IMR-90 (cell line): ENCODE results near the gene PCBP1.

Experiments
- MAFK ChIP-seq: IDR thresholded peaks from 2 replicates; pipeline ENCODE4 v1.6.1; 2012; ENCODE audit warnings: low read depth, low read length, improper control_type of control experiment
- MAZ ChIP-seq: IDR thresholded peaks from 2 replicates; pipeline ENCODE4 v1.6.1; 2012; ENCODE audit warnings: low read depth, mild to moderate bottlenecking, low read length, improper control_type of control experiment, moderate library complexity, borderline replicate concordance
- MXI1 ChIP-seq: IDR thresholded peaks from 2 replicates; pipeline ENCODE4 v1.6.1; 2012; ENCODE audit warnings: low read depth, mild to moderate bottlenecking, low read length, moderate library complexity, borderline replicate concordance
- POLR2A ChIP-seq: IDR thresholded peaks from 2 replicates; pipeline ENCODE4 v1.6.1; 2012; ENCODE audit warnings: mild to moderate bottlenecking, low read depth, low read length
- RAD21 ChIP-seq: IDR thresholded peaks from 2 replicates; pipeline ENCODE4 v1.6.1; 2012; ENCODE audit warnings: low read length, improper control_type of control experiment
- TF ChIP-seq, protein P1 (sequence below): conservative IDR thresholded peaks from 2 replicates; pipeline ENCODE4 v1.5.1; 2012; ENCODE audit warnings: mild to moderate bottlenecking, low read depth, low read length, improper control_type of control experiment

DNA sequence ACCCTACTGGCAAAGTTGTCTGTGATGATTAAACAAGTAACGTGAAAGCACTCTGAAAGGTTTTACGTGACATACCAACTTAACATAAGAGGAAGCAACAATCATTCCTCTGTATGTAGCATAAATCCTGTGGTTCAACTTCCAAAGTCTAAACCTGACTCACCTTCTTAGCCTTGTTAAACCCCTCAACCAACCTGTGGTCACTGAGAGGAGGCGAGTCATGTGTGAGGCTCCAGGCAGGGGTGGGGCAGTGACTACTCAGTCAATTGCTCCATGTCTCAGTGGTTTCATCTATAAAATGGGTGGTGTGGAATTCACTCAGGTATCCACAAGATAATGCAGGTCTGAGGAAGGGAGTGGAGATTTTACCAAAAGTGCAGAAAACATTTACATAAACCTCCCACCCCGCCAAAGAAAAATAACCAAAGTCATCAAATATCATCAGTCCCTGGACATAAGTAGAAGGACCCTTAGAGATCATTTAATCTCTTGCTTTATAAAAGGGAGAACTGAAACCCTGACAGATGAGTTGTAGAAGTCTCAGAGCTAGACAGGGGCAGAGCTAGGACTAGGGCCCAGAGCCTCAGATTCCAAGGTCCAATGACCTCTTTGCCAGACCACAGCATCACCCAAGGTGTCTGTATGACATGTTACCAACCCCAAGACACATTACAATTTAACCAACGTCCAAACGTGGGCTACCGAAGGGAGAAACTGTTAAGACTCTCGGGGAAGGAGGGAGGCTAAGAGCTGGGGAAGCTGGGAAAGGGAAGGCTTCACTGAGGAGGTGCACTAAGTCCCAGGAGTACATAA lies 3.7 kb upstream of the PCBP1 start:
- TF ChIP-seq, protein P1, sequence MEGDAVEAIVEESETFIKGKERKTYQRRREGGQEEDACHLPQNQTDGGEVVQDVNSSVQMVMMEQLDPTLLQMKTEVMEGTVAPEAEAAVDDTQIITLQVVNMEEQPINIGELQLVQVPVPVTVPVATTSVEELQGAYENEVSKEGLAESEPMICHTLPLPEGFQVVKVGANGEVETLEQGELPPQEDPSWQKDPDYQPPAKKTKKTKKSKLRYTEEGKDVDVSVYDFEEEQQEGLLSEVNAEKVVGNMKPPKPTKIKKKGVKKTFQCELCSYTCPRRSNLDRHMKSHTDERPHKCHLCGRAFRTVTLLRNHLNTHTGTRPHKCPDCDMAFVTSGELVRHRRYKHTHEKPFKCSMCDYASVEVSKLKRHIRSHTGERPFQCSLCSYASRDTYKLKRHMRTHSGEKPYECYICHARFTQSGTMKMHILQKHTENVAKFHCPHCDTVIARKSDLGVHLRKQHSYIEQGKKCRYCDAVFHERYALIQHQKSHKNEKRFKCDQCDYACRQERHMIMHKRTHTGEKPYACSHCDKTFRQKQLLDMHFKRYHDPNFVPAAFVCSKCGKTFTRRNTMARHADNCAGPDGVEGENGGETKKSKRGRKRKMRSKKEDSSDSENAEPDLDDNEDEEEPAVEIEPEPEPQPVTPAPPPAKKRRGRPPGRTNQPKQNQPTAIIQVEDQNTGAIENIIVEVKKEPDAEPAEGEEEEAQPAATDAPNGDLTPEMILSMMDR = no peak
- TF ChIP-seq MAFK (no peak), MAZ (no peak), POLR2A (no peak), RAD21 (no peak), MXI1 (no peak)
